HCT116 (cell line): ENCODE measurements around the gene DAGLB. TPM values are rescaled to one million over a fixed set of nuclear protein-coding genes. Genes with fewer than 3 reads are reported as not detected.

Experiments
- ATAC-seq: fragments of 200-7000 bp; cut with Tn5 transposase; 2 replicates; pipeline ENCODE4 v1.9.1; 2020; ENCODE audit warnings: mild to moderate bottlenecking, moderate library complexity
- BruUV-seq: library from RNA; stranded (reverse); fragments of 400-500 nt; replicated peaks from 2 replicates; lab custom pipeline; 2021; lab: Mats Ljungman, UMichigan
- CTCF ChIA-PET: fragments of 300-600 bp; sonication (Branson Sonifier 250); formaldehyde crosslinking; loops from one replicate; lab custom pipeline; 2021; ENCODE audit warnings: antibody characterized with exemption; lab: Charles Lee
- POLR2A ChIA-PET: fragments of 300-600, 350-600 bp; sonication (Branson Sonifier 250); formaldehyde crosslinking; loops from one replicate; lab custom pipeline; 2021; ENCODE audit warnings: antibody characterized with exemption; lab: Charles Lee
- RAD21 ChIA-PET, 2 experiments: fragments of 300-600 bp; sonication (Branson Sonifier 250); formaldehyde crosslinking; loops; one replicate each; lab custom pipeline; 2023; ENCODE audit warnings: low total read pairs in 2 of 2; ENCODE audit not compliant: uncharacterized antibody in 2 of 2, unreplicated experiment in 2 of 2, low non-redundant PET in 1 of 2; lab: Charles Lee
- DNase-seq: peaks from one replicate; pipeline ENCODE4 v3.0.0-alpha.2; 2010; ENCODE audit warnings: low read depth, low spot score
- H2AFZ ChIP-seq: fragments of 200-600 bp; shearing (Covaris generic), sonication (generic); 2 replicates; pipeline ENCODE4 v1.6.1; 2017; ENCODE audit warnings: low read depth, mixed run types, mixed read lengths, antibody characterized with exemption, low read length; ENCODE audit not compliant: poor library complexity, severe bottlenecking
- H3K27ac ChIP-seq: 2 replicates; pipeline ENCODE4 v1.5.1; 2012; ENCODE audit warnings: low read depth, low read length
- H3K27me3 ChIP-seq: fragments of 200-600 bp; sonication (generic); 2 replicates; pipeline ENCODE4 v1.6.1; 2016; ENCODE audit warnings: mixed run types, low read length, mixed read lengths; ENCODE audit not compliant: insufficient read depth
- H3K36me3 ChIP-seq, 2 experiments: fragments of 200-500 bp in 1 of 2; fragments of 200-600 bp in 1 of 2; sonication (Bioruptor generic) in 1 of 2; sonication (generic) in 1 of 2; 2 replicates each; pipeline versions ENCODE4 v1.5.1 to v1.6.1; 2014 to 2016; ENCODE audit warnings: low read length in 2 of 2, inconsistent platforms in 1 of 2, mixed read lengths in 1 of 2, mixed run types in 1 of 2; ENCODE audit not compliant: insufficient read depth in 2 of 2, control insufficient read depth in 1 of 2
- H3K4me1 ChIP-seq, 2 experiments: fragments of 200-600 bp in 1 of 2; sonication (generic) in 1 of 2; 2 replicates each; pipeline versions ENCODE4 v1.5.1 to v1.6.1; 2012 to 2017; ENCODE audit warnings: low read length in 2 of 2, inconsistent platforms in 1 of 2, mild to moderate bottlenecking in 1 of 2, mixed read lengths in 1 of 2, mixed run types in 1 of 2, moderate library complexity in 1 of 2; ENCODE audit not compliant: insufficient read depth in 2 of 2, control insufficient read depth in 1 of 2
- H3K4me2 ChIP-seq: fragments of 200-600 bp; sonication (generic); 2 replicates; pipeline ENCODE4 v1.6.1; 2017; ENCODE audit warnings: mixed run types, low read length, mixed read lengths
- H3K4me3 ChIP-seq, 2 experiments: fragments of 200-600 bp in 1 of 2; sonication (generic) in 1 of 2; replicated peaks in 1 of 2; 2 replicates each; pipeline ENCODE4 v1.5.1; 2011 to 2016; ENCODE audit warnings: low read length in 2 of 2, control low read depth in 1 of 2, low read depth in 1 of 2, mild to moderate bottlenecking in 1 of 2, mixed read lengths in 1 of 2, mixed run types in 1 of 2
- H3K79me2 ChIP-seq: fragments of 200-600 bp; sonication (generic); 2 replicates; pipeline ENCODE4 v1.6.1; 2017; ENCODE audit warnings: mild to moderate bottlenecking, mixed run types, low read length, moderate library complexity, mixed read lengths; ENCODE audit not compliant: insufficient read depth
- H3K9ac ChIP-seq: fragments of 200-600 bp; sonication (generic); 2 replicates; pipeline ENCODE4 v1.6.1; 2016; ENCODE audit warnings: low read length, mixed read lengths
- H3K9me2 ChIP-seq: fragments of 200-600 bp; sonication (generic), shearing (Covaris generic); 2 replicates; pipeline ENCODE4 v1.6.1; 2017; ENCODE audit warnings: mixed run types, mild to moderate bottlenecking, moderate library complexity; ENCODE audit not compliant: insufficient read depth
- H3K9me3 ChIP-seq, 2 experiments: fragments of 200-500 bp in 1 of 2; fragments of 200-600 bp in 1 of 2; sonication (Bioruptor generic) in 1 of 2; sonication (generic) in 1 of 2; 2 replicates each; pipeline ENCODE4 v1.6.1; 2014 to 2017; ENCODE audit warnings: low read length in 2 of 2, mixed read lengths in 2 of 2, inconsistent platforms in 1 of 2, low read depth in 1 of 2, mild to moderate bottlenecking in 1 of 2, mixed run types in 1 of 2, moderate library complexity in 1 of 2; ENCODE audit not compliant: control insufficient read depth in 1 of 2, insufficient read depth in 1 of 2
- H4K20me1 ChIP-seq: fragments of 200-600 bp; sonication (generic), shearing (Covaris generic); 2 replicates; pipeline ENCODE4 v1.6.1; 2017; ENCODE audit warnings: mixed run types, mild to moderate bottlenecking, moderate library complexity; ENCODE audit not compliant: insufficient read depth
- CBX3 ChIP-seq: IDR thresholded peaks from 2 replicates; pipeline ENCODE4 v1.6.1; 2012; ENCODE audit warnings: low read depth
- JUND ChIP-seq: IDR thresholded peaks from 2 replicates; pipeline ENCODE4 v1.6.1; 2012
- RAD21 ChIP-seq: IDR thresholded peaks from 2 replicates; pipeline ENCODE4 v1.6.1; 2012; ENCODE audit warnings: low read depth, mild to moderate bottlenecking
- SRF ChIP-seq: IDR thresholded peaks from 2 replicates; pipeline ENCODE4 v1.6.1; 2012; ENCODE audit warnings: low read depth
- TCF7L2 ChIP-seq: IDR thresholded peaks from 2 replicates; pipeline ENCODE4 v1.7.0; 2011; ENCODE audit warnings: borderline replicate concordance, inconsistent platforms; ENCODE audit not compliant: insufficient read depth, insufficient read length; ENCODE audit errors: extremely low read depth
- ZFX ChIP-seq: fragments of 450-650 bp; IDR thresholded peaks from 2 replicates; pipeline ENCODE4 v1.6.1; 2017
- intact Hi-C: fragments of 100-400 bp; cut with micrococcal nuclease; formaldehyde crosslinking; loops from 2 replicates; pipeline ENCODE4 v1.10.0; 2022
- total RNA-seq: library from RNA; stranded (reverse); gene quantifications from one replicate; pipeline ENCODE4 v1.2.1, GENCODE V29; 2021; ENCODE audit not compliant: unreplicated experiment
- TF ChIP-seq, protein P1 (sequence below), 3 experiments: fragments of 200-600 bp in 1 of 3; sonication (generic) in 1 of 3; IDR thresholded peaks in 2 of 3; conservative IDR thresholded peaks in 1 of 3; 2 replicates each; pipeline ENCODE4 v1.5.1; 2012 to 2017; ENCODE audit warnings: low read depth in 2 of 3, low read length in 2 of 3, antibody characterized with exemption in 1 of 3, borderline replicate concordance in 1 of 3, control low read depth in 1 of 3, mild to moderate bottlenecking in 1 of 3, mixed read lengths in 1 of 3, mixed run types in 1 of 3, moderate library complexity in 1 of 3; ENCODE audit not compliant: insufficient read depth in 1 of 3
- TF ChIP-seq, protein P2 (sequence below): IDR thresholded peaks from 2 replicates; pipeline ENCODE4 v1.6.1; 2012

The DAGLB gene
- total RNA-seq, 1 experiment from 2014 or later: 30.2 TPM

DNA sequence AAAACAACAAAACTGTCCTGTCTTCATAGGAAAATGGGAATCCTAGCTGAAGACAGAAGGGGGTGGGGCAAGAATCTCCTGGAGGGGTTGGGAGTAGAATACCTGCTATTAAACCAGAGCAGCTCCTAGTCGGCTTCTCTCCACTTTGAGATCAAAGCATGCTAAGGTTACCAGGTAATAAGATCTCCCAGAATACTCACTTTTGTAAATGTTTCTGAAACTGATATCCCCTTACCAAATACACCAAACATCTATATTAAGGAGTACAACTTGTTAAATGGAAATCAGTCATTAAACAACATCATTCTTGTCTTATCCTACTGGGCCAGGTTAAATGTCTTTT, 29.5 kb upstream of the DAGLB start:
- peaks cover 2 to 9% of the 10 kb centered on the region in 2 experiments for H3K4me1 ChIP-seq
- POLR2A ChIA-PET: no interaction called here
- no peaks in the 10 kb centered on the region for H3K9me2 ChIP-seq
- H4K20me1 ChIP-seq: peaks cover 25% of the 10 kb centered on the region
- no peak for ATAC-seq
- peaks cover 14 to 40% of the 10 kb centered on the region in 2 experiments; a peak in 2 of 4 replicates for H3K36me3 ChIP-seq
- intact Hi-C loops: no loop called here
- RAD21 ChIA-PET: no interaction called here
- TF ChIP-seq ZFX (no peak), RAD21 (no peak), SRF (no peak), JUND (no peak), CBX3 (no peak), TCF7L2 (no peak)
- TF ChIP-seq, protein P1, sequence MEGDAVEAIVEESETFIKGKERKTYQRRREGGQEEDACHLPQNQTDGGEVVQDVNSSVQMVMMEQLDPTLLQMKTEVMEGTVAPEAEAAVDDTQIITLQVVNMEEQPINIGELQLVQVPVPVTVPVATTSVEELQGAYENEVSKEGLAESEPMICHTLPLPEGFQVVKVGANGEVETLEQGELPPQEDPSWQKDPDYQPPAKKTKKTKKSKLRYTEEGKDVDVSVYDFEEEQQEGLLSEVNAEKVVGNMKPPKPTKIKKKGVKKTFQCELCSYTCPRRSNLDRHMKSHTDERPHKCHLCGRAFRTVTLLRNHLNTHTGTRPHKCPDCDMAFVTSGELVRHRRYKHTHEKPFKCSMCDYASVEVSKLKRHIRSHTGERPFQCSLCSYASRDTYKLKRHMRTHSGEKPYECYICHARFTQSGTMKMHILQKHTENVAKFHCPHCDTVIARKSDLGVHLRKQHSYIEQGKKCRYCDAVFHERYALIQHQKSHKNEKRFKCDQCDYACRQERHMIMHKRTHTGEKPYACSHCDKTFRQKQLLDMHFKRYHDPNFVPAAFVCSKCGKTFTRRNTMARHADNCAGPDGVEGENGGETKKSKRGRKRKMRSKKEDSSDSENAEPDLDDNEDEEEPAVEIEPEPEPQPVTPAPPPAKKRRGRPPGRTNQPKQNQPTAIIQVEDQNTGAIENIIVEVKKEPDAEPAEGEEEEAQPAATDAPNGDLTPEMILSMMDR (IDR thresholded peaks at IDR 0.05 in 2 of 3, conservative IDR thresholded peaks at IDR 0.05 in 1 of 3; ENCODE audit: borderline replicate concordance in 1 of 3, insufficient read depth in 1 of 3, low read depth in 2 of 3, low read length in 2 of 3): no peak
- TF ChIP-seq, protein P2, sequence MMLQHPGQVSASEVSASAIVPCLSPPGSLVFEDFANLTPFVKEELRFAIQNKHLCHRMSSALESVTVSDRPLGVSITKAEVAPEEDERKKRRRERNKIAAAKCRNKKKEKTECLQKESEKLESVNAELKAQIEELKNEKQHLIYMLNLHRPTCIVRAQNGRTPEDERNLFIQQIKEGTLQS: no peak
- TF ChIP-seq, all 23 proteins: peak for 0
- no peaks in the 10 kb centered on the region for H3K27me3 ChIP-seq
- no peaks in the 10 kb centered on the region for H3K9me3 ChIP-seq
- no peak for DNase-seq
- H2AFZ ChIP-seq: no peak overlapping the region
- H3K79me2 ChIP-seq: peaks cover 100% of the 10 kb centered on the region
- CTCF ChIA-PET: no interaction called here
- H3K4me3 ChIP-seq: no peak overlapping the region
- H3K4me2 ChIP-seq: no peak overlapping the region
- no TSS peak for BruUV-seq
- H3K9ac ChIP-seq: no peak overlapping the region
- H3K27ac ChIP-seq: no peak overlapping the region
